Activated naive CD8-positive, alpha-beta T cell treated with anti-CD3 and anti-CD28 coated beads, Interleukin-2, amount 10 ng/mL, durations not matched to agents 7 days and 5 days (primary cell): ENCODE results near the gene RAB31. TPM values are rescaled to one million over a fixed set of nuclear protein-coding genes. Genes with fewer than 3 reads are reported as not detected.

Experiments
- ATAC-seq: fragments of 150-1000 bp; cut with Tn5 transposase; one replicate; pipeline ENCODE4 v1.10.0; 2021; ENCODE audit warnings: low read depth, moderate library complexity
- POLR2A ChIA-PET: fragments of 350-600 bp; sonication (Branson Sonifier 250); formaldehyde crosslinking; loops from one replicate; lab custom pipeline; 2021; ENCODE audit warnings: antibody characterized with exemption; lab: Charles Lee
- DNase-seq: peaks from one replicate; pipeline ENCODE4 v3.0.0; 2021
- H3K27ac Mint-ChIP-seq: one replicate; pipeline ENCODE4 v1.8.0; 2022; ENCODE audit warnings: mild to moderate bottlenecking, mixed read lengths
- H3K27me3 Mint-ChIP-seq: one replicate; pipeline ENCODE4 v1.8.0; 2022; ENCODE audit warnings: mild to moderate bottlenecking, moderate library complexity, mixed read lengths
- H3K36me3 Mint-ChIP-seq: one replicate; pipeline ENCODE4 v1.8.0; 2021; ENCODE audit warnings: mild to moderate bottlenecking, mixed read lengths
- H3K4me1 Mint-ChIP-seq: one replicate; pipeline ENCODE4 v1.8.0; 2021; ENCODE audit warnings: mixed read lengths
- H3K4me3 Mint-ChIP-seq: one replicate; pipeline ENCODE4 v1.8.0; 2022; ENCODE audit warnings: mild to moderate bottlenecking, moderate library complexity, mixed read lengths
- H3K9me3 Mint-ChIP-seq: one replicate; pipeline ENCODE4 v1.8.0; 2021; ENCODE audit warnings: mixed read lengths
- total RNA-seq, 2 experiments: library from RNA; stranded (reverse); gene quantifications; one replicate each; pipeline ENCODE4 v1.2.3, GENCODE V29; 2021

The RAB31 gene
- total RNA-seq, 2 experiments from 2014 or later = 0.94 to 3.6 TPM

GRCh38 chr18:9698497-9698896 lies 9.6 kb upstream of the RAB31 start:
- no peak overlapping the region for H3K27ac Mint-ChIP-seq

GRCh38 chr18:9700261-9700796 lies 7.8 kb upstream of the RAB31 start:
- DNase-seq = no peak
- Mint-ChIP-seq H3K27me3 (peaks cover 60% of the 10 kb centered on the region), H3K9me3 (no peaks in the 10 kb centered on the region), H3K27ac (no peak overlapping the region), H3K36me3 (no peaks in the 10 kb centered on the region), H3K4me1 (peaks cover 14% of the 10 kb centered on the region), H3K4me3 (no peak overlapping the region)
- ATAC-seq = no peak
- POLR2A ChIA-PET = no interaction called here

More at GRCh38 chr18:9698497-9698896, 9.6 kb upstream of the RAB31 start:
- DNase-seq = no peak
- no peaks in the 10 kb centered on the region for H3K9me3 Mint-ChIP-seq
- H3K4me1 Mint-ChIP-seq = peaks cover 11% of the 10 kb centered on the region
- no peak overlapping the region for H3K4me3 Mint-ChIP-seq
- no peak for ATAC-seq
- peaks cover 58% of the 10 kb centered on the region for H3K27me3 Mint-ChIP-seq
- POLR2A ChIA-PET = no interaction called here
- H3K36me3 Mint-ChIP-seq = no peaks in the 10 kb centered on the region

- Mint-ChIP-seq H3K36me3 (no peaks in the 10 kb centered on the region), H3K4me1 (peaks cover 3% of the 10 kb centered on the region), H3K27ac (no peak overlapping the region), H3K4me3 (no peak overlapping the region), H3K9me3 (no peaks in the 10 kb centered on the region), H3K27me3 (peaks cover 69% of the 10 kb centered on the region)
- no peak for ATAC-seq
- no peak for DNase-seq
- POLR2A ChIA-PET = no interaction called here
Measured at GRCh38 chr18:9701609-9702349, 6.3 kb upstream of the RAB31 start.

- H3K27me3 Mint-ChIP-seq = peaks cover 73% of the 10 kb centered on the region
- no peak overlapping the region for H3K27ac Mint-ChIP-seq
- POLR2A ChIA-PET = no interaction called here
- H3K4me3 Mint-ChIP-seq = no peak overlapping the region
- no peaks in the 10 kb centered on the region for H3K9me3 Mint-ChIP-seq
- DNase-seq (no peak), ATAC-seq (no peak)
- peaks cover 9% of the 10 kb centered on the region for H3K4me1 Mint-ChIP-seq
- no peaks in the 10 kb centered on the region for H3K36me3 Mint-ChIP-seq
Measured at GRCh38 chr18:9704233-9705118, 3.6 kb upstream of the RAB31 start.

GRCh38 chr18:9705183-9705829 lies 2.8 kb upstream of the RAB31 start:
- no peaks in the 10 kb centered on the region for H3K9me3 Mint-ChIP-seq
- no peak for DNase-seq
- no peaks in the 10 kb centered on the region for H3K36me3 Mint-ChIP-seq
- no peak for ATAC-seq
- no peak overlapping the region for H3K27ac Mint-ChIP-seq
- peaks cover 80% of the 10 kb centered on the region for H3K27me3 Mint-ChIP-seq
- H3K4me3 Mint-ChIP-seq = no peak overlapping the region
- POLR2A ChIA-PET = no interaction called here
- H3K4me1 Mint-ChIP-seq = peaks cover 13% of the 10 kb centered on the region

- H3K4me3 Mint-ChIP-seq = no peak overlapping the region
- ATAC-seq = no peak
- POLR2A ChIA-PET = interaction anchor here (0.5 kb wide), 1 partner anchor 206 kb away, joined by 5 read pairs; no protein-coding TSS in a partner anchor
- H3K9me3 Mint-ChIP-seq = no peaks in the 10 kb centered on the region
- no peaks in the 10 kb centered on the region for H3K36me3 Mint-ChIP-seq
- peaks cover 19% of the 10 kb centered on the region for H3K4me1 Mint-ChIP-seq
- no peak for DNase-seq
- H3K27me3 Mint-ChIP-seq = peaks cover 84% of the 10 kb centered on the region
- no peak overlapping the region for H3K27ac Mint-ChIP-seq
Measured at GRCh38 chr18:9706081-9706935, 1.8 kb upstream of the RAB31 start.

GRCh38 chr18:9707381-9708056 lies 582 bp upstream of the RAB31 start:
- Mint-ChIP-seq H3K4me3 (peak overlapping the region; percentile 48), H3K9me3 (no peaks in the 10 kb centered on the region), H3K27me3 (peaks cover 85% of the 10 kb centered on the region), H3K4me1 (peaks cover 23% of the 10 kb centered on the region), H3K36me3 (no peaks in the 10 kb centered on the region), H3K27ac (no peak overlapping the region)
- ATAC-seq (no peak), DNase-seq (no peak)
- POLR2A ChIA-PET = no interaction called here

GRCh38 chr18:9708434-9709303 lies 568 bp downstream of the RAB31 start:
- Mint-ChIP-seq H3K27ac (no peak overlapping the region), H3K4me1 (peaks cover 23% of the 10 kb centered on the region), H3K9me3 (no peaks in the 10 kb centered on the region), H3K4me3 (peak overlapping the region; percentile 81), H3K27me3 (peaks cover 88% of the 10 kb centered on the region), H3K36me3 (no peaks in the 10 kb centered on the region)
- ATAC-seq = no peak
- DNase-seq = peak; percentile 33
- POLR2A ChIA-PET = no interaction called here

- Mint-ChIP-seq H3K4me3 (peak overlapping the region; percentile 81), H3K27ac (no peak overlapping the region), H3K9me3 (no peaks in the 10 kb centered on the region), H3K36me3 (no peaks in the 10 kb centered on the region), H3K4me1 (peaks cover 20% of the 10 kb centered on the region), H3K27me3 (peaks cover 90% of the 10 kb centered on the region)
- POLR2A ChIA-PET = no interaction called here
- DNase-seq (no peak), ATAC-seq (no peak)
Measured at GRCh38 chr18:9709304-9709877, 1.3 kb downstream of the RAB31 start.

- no peaks in the 10 kb centered on the region for H3K9me3 Mint-ChIP-seq
Measured at GRCh38 chr18:9710037-9710436, 1.9 kb downstream of the RAB31 start.

GRCh38 chr18:9711361-9712129 lies 3.4 kb downstream of the RAB31 start:
- H3K27me3 Mint-ChIP-seq = peaks cover 86% of the 10 kb centered on the region
- H3K9me3 Mint-ChIP-seq = no peaks in the 10 kb centered on the region
- POLR2A ChIA-PET = no interaction called here
- no peak overlapping the region for H3K4me3 Mint-ChIP-seq
- no peaks in the 10 kb centered on the region for H3K36me3 Mint-ChIP-seq
- H3K4me1 Mint-ChIP-seq = peaks cover 19% of the 10 kb centered on the region
- peak; percentile 12 for ATAC-seq
- no peak for DNase-seq
- no peak overlapping the region for H3K27ac Mint-ChIP-seq

More at GRCh38 chr18:9710037-9710436, 1.9 kb downstream of the RAB31 start:
- DNase-seq (no peak), ATAC-seq (no peak)
- no peak overlapping the region for H3K4me3 Mint-ChIP-seq
- no peaks in the 10 kb centered on the region for H3K36me3 Mint-ChIP-seq
- H3K4me1 Mint-ChIP-seq = peaks cover 19% of the 10 kb centered on the region
- H3K27me3 Mint-ChIP-seq = peaks cover 89% of the 10 kb centered on the region
- POLR2A ChIA-PET = no interaction called here
- H3K27ac Mint-ChIP-seq = no peak overlapping the region
